OCI-LY1 (cell line): Measurements from ENCODE around the gene NUAK1.

ENCODE experiments used
- H2AFZ ChIP-seq: fragments of 200-600 bp; sonication (generic), shearing (Covaris generic); 2 replicates; pipeline ENCODE4 v1.6.0; 2014; ENCODE audit warnings: antibody characterized with exemption, mild to moderate bottlenecking, low read length
- H3F3A ChIP-seq: fragments of 200-600 bp; sonication (generic), shearing (Covaris generic); 2 replicates; pipeline ENCODE4 v1.6.0; 2014; ENCODE audit warnings: mild to moderate bottlenecking, antibody characterized with exemption, low read length, moderate library complexity; ENCODE audit not compliant: insufficient read depth
- H3K27ac ChIP-seq: fragments of 200-600 bp; sonication (generic); 2 replicates; pipeline ENCODE4 v1.5.1; 2014; ENCODE audit warnings: low read length, mixed run types, mild to moderate bottlenecking, low read depth; ENCODE audit not compliant: poor library complexity, severe bottlenecking
- H3K27me3 ChIP-seq: fragments of 200-600 bp; sonication (generic); 2 replicates; pipeline ENCODE4 v1.6.0; 2014; ENCODE audit warnings: antibody characterized with exemption, mild to moderate bottlenecking, low read length, moderate library complexity; ENCODE audit not compliant: insufficient read depth
- H3K36me3 ChIP-seq: fragments of 200-600 bp; sonication (generic); 2 replicates; pipeline ENCODE4 v1.6.1; 2014; ENCODE audit warnings: mild to moderate bottlenecking, antibody characterized with exemption, low read length, moderate library complexity, mixed read lengths; ENCODE audit not compliant: insufficient read depth
- H3K4me1 ChIP-seq: fragments of 200-600 bp; sonication (generic); 2 replicates; pipeline ENCODE4 v1.5.1; 2014; ENCODE audit warnings: mild to moderate bottlenecking, low read length, moderate library complexity; ENCODE audit not compliant: insufficient read depth, severe bottlenecking
- H3K4me2 ChIP-seq: fragments of 200-600 bp; sonication (generic), shearing (Covaris generic); 2 replicates; pipeline ENCODE4 v1.6.1; 2014; ENCODE audit warnings: low read length
- H3K4me3 ChIP-seq: fragments of 200-600 bp; sonication (generic); 2 replicates; pipeline ENCODE4 v1.5.1; 2014; ENCODE audit warnings: low read length, low read depth, mild to moderate bottlenecking, mixed read lengths; ENCODE audit not compliant: poor library complexity, severe bottlenecking
- H3K79me2 ChIP-seq: fragments of 200-600 bp; shearing (Covaris generic); 2 replicates; pipeline ENCODE4 v1.6.1; 2016; ENCODE audit warnings: mixed run types, low read length, mixed read lengths; ENCODE audit not compliant: insufficient read depth
- H3K9ac ChIP-seq: fragments of 200-600 bp; sonication (generic), shearing (Covaris generic); 2 replicates; pipeline ENCODE4 v1.6.1; 2014; ENCODE audit warnings: mild to moderate bottlenecking, low read length, mixed read lengths
- H3K9me2 ChIP-seq: fragments of 200-600 bp; sonication (generic), shearing (Covaris generic); 2 replicates; pipeline ENCODE4 v1.6.1; 2014; ENCODE audit warnings: low read depth, mild to moderate bottlenecking, low read length, mixed read lengths
- H3K9me3 ChIP-seq: fragments of 200-600 bp; shearing (Covaris generic); 2 replicates; pipeline ENCODE4 v1.6.1; 2014; ENCODE audit warnings: low read length, mixed read lengths
- H4K20me1 ChIP-seq: fragments of 200-600 bp; sonication (generic), shearing (Covaris generic); 2 replicates; pipeline ENCODE4 v1.6.0; 2016; ENCODE audit warnings: mild to moderate bottlenecking, low read length; ENCODE audit not compliant: insufficient read depth
- EZH2 ChIP-seq: fragments of 200-600 bp; sonication (generic), shearing (Covaris generic); IDR thresholded peaks from 2 replicates; pipeline ENCODE4 v1.8.0; 2017; ENCODE audit warnings: borderline replicate concordance, mixed run types, mild to moderate bottlenecking, antibody characterized with exemption, low read length, moderate library complexity, mixed read lengths
- TF ChIP-seq, protein P1 (sequence below): fragments of 200-600 bp; sonication (generic), shearing (Covaris generic); IDR thresholded peaks from 2 replicates; pipeline ENCODE4 v1.5.1; 2017; ENCODE audit warnings: mild to moderate bottlenecking, antibody characterized with exemption, low read length, moderate library complexity, mixed read lengths

Gene NUAK1

DNA sequence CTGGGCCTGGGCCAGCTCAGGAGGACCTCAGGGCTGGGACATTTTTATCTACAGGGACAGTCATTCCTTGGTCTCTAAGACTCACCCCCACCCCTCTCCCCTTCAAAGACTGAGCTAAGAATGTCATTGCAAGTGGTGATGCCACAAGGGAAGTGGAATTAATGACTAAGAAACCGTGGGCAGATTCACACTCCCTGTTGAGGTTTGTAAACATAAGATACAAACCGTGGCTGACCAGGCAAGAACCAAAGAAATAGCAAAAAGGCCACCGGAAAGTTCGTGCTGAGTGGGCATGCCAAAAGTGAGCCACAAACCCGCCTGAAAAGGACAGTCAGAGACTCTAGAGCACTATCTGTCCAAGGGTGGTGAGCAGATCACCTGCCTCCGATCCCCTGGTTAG, 25.7 kb downstream of the NUAK1 start:
- no peak overlapping the region for H3K4me2 ChIP-seq

GRCh38 chr12:106112145-106112821, 26.5 kb downstream of the NUAK1 start:
- H2AFZ ChIP-seq, result no peak overlapping the region
- no peaks in the 10 kb centered on the region for H3K79me2 ChIP-seq
- no peaks in the 10 kb centered on the region for H3F3A ChIP-seq
- H3K36me3 ChIP-seq, result no peaks in the 10 kb centered on the region
- no peaks in the 10 kb centered on the region for H3K9me2 ChIP-seq
- H3K9ac ChIP-seq, result no peak overlapping the region
- H3K27me3 ChIP-seq, result no peaks in the 10 kb centered on the region
- no peak overlapping the region for H3K4me3 ChIP-seq
- no peaks in the 10 kb centered on the region for H4K20me1 ChIP-seq
- no peaks in the 10 kb centered on the region for H3K4me1 ChIP-seq
- H3K9me3 ChIP-seq, result no peaks in the 10 kb centered on the region
- TF ChIP-seq, protein P1, sequence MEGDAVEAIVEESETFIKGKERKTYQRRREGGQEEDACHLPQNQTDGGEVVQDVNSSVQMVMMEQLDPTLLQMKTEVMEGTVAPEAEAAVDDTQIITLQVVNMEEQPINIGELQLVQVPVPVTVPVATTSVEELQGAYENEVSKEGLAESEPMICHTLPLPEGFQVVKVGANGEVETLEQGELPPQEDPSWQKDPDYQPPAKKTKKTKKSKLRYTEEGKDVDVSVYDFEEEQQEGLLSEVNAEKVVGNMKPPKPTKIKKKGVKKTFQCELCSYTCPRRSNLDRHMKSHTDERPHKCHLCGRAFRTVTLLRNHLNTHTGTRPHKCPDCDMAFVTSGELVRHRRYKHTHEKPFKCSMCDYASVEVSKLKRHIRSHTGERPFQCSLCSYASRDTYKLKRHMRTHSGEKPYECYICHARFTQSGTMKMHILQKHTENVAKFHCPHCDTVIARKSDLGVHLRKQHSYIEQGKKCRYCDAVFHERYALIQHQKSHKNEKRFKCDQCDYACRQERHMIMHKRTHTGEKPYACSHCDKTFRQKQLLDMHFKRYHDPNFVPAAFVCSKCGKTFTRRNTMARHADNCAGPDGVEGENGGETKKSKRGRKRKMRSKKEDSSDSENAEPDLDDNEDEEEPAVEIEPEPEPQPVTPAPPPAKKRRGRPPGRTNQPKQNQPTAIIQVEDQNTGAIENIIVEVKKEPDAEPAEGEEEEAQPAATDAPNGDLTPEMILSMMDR, result no peak
- TF ChIP-seq EZH2, result no peak
- H3K4me2 ChIP-seq, result no peak overlapping the region
- no peak overlapping the region for H3K27ac ChIP-seq

More for the DNA sequence above, 25.7 kb downstream of the NUAK1 start:
- Histone ChIP-seq H3K9me3 (no peaks in the 10 kb centered on the region), H3K4me3 (no peak overlapping the region), H4K20me1 (no peaks in the 10 kb centered on the region), H3K9me2 (no peaks in the 10 kb centered on the region), H3K79me2 (no peaks in the 10 kb centered on the region), H3K27me3 (no peaks in the 10 kb centered on the region), H3K36me3 (no peaks in the 10 kb centered on the region), H2AFZ (no peak overlapping the region), H3F3A (no peaks in the 10 kb centered on the region), H3K27ac (no peak overlapping the region), H3K4me1 (no peaks in the 10 kb centered on the region), H3K9ac (no peak overlapping the region)
- TF ChIP-seq EZH2, result no peak
- TF ChIP-seq, protein P1, result no peak

- no peaks in the 10 kb centered on the region for H3K79me2 ChIP-seq
- H3K4me2 ChIP-seq, result no peak overlapping the region
- no peaks in the 10 kb centered on the region for H3F3A ChIP-seq
- H3K4me3 ChIP-seq, result no peak overlapping the region
- no peaks in the 10 kb centered on the region for H3K36me3 ChIP-seq
- no peaks in the 10 kb centered on the region for H3K9me3 ChIP-seq
- no peaks in the 10 kb centered on the region for H3K27me3 ChIP-seq
- H3K9ac ChIP-seq, result no peak overlapping the region
- TF ChIP-seq EZH2, result no peak
- TF ChIP-seq, protein P1, result no peak
- no peaks in the 10 kb centered on the region for H3K4me1 ChIP-seq
- H3K27ac ChIP-seq, result no peak overlapping the region
- no peaks in the 10 kb centered on the region for H4K20me1 ChIP-seq
- no peak overlapping the region for H2AFZ ChIP-seq
- no peaks in the 10 kb centered on the region for H3K9me2 ChIP-seq
Measured at GRCh38 chr12:106110626-106111300, 28.0 kb downstream of the NUAK1 start.
